Stimulated activated CD8-positive, alpha-beta memory T cell treated with anti-CD3 and anti-CD28 coated beads, Interleukin-15, amount 100 ng/mL, for 48 hours (primary cell): ENCODE results near the gene ACTL6A.

Source experiments
- DNase-seq, 2 donors: peaks; one replicate each; pipeline ENCODE4 v3.0.0-alpha.2; 2020; ENCODE audit warnings: low read depth in 2 of 2

ACTL6A gene

GRCh38 chr3:179590669-179591068 is 27.9 kb downstream of the ACTL6A start:
- DNase-seq, result no peak

GRCh38 chr3:179591313-179591712 is 28.6 kb downstream of the ACTL6A start:
- no peak for DNase-seq

- DNase-seq, result no peak
These were observed 36.8 kb downstream of the ACTL6A start for GRCh38 chr3:179599531-179599930.

- no peak for DNase-seq
These were observed 40.6 kb downstream of the ACTL6A start for GRCh38 chr3:179603321-179603720.

GRCh38 chr3:179603831-179604230 is 41.1 kb downstream of the ACTL6A start:
- DNase-seq, result no peak

GRCh38 chr3:179604321-179605078 is 41.8 kb downstream of the ACTL6A start, which contains the start of the genes MRPL47 and NDUFB5:
MRPL47 (minus strand) TSS chr3:179604638; CDS start chr3:179604624, 14 bp downstream.
NDUFB5 (plus strand) TSS chr3:179604794; CDS start chr3:179604816, 22 bp downstream.
- peak; percentile 86 to 87 for DNase-seq

GRCh38 chr3:179606534-179607085 is 43.9 kb downstream of the ACTL6A start:
- DNase-seq, result no peak

- DNase-seq, result no peak
These were observed 46.4 kb downstream of the ACTL6A start for GRCh38 chr3:179608931-179609720.

- DNase-seq, result no peak
These were observed 47.3 kb downstream of the ACTL6A start for GRCh38 chr3:179610066-179610465.

GRCh38 chr3:179613807-179614206 is 51.1 kb downstream of the ACTL6A start:
- DNase-seq, result no peak

- DNase-seq, result no peak
These were observed 52.9 kb downstream of the ACTL6A start for GRCh38 chr3:179615458-179616173.

GRCh38 chr3:179622023-179622422 is 59.3 kb downstream of the ACTL6A start:
- DNase-seq, result no peak

GRCh38 chr3:179624451-179624850 is 61.7 kb downstream of the ACTL6A start:
- DNase-seq, result no peak

- no peak for DNase-seq
These were observed 68.2 kb downstream of the ACTL6A start for GRCh38 chr3:179630753-179631451.
